Right lobe of liver (tissue), 6 donors: ENCODE measurements around the gene SCNN1A. TPM values are rescaled to one million over a fixed set of nuclear protein-coding genes. Genes with fewer than 3 reads are reported as not detected.

ENCODE experiments used
- ATAC-seq, 4 donors: fragments of 200-7000 bp; cut with Tn5 transposase; one replicate each; pipeline ENCODE4 v1.9.1; 2020; ENCODE audit warnings: mild to moderate bottlenecking in 4 of 4, moderate library complexity in 4 of 4
- DNase-seq, 3 donors: peaks; one replicate each; pipeline ENCODE4 v3.0.0-alpha.2; 2020
- H3K27ac ChIP-seq, 3 donors: fragments of 200-600 bp; one replicate each; pipeline ENCODE4 v1.8.0; 2022
- H3K27me3 ChIP-seq, 2 donors: fragments of 200-600 bp; one replicate each; pipeline ENCODE4 v1.8.0; 2022
- H3K36me3 ChIP-seq, 4 donors: fragments of 200-600 bp; sonication (generic) in 1 of 4; one replicate each; pipeline versions ENCODE4 v1.5.1 to v1.8.0; 2017 to 2022; ENCODE audit warnings: control low read depth in 1 of 4
- H3K4me1 ChIP-seq, 4 donors: fragments of 200-600 bp; sonication (generic) in 1 of 4; one replicate each; pipeline versions ENCODE4 v1.5.1 to v1.8.0; 2017 to 2022; ENCODE audit warnings: control low read depth in 1 of 4
- H3K4me3 ChIP-seq, 3 donors: fragments of 200-600 bp; one replicate each; pipeline ENCODE4 v1.8.0; 2022
- H3K9me3 ChIP-seq, 4 donors: fragments of 200-600 bp; sonication (generic) in 1 of 4; one replicate each; pipeline versions ENCODE4 v1.5.1 to v1.8.0; 2017 to 2022; ENCODE audit warnings: control low read depth in 1 of 4
- POLR2A ChIP-seq: fragments of 450-650 bp; IDR thresholded peaks from one replicate; pipeline ENCODE4 v1.6.1; 2017; ENCODE audit warnings: antibody characterized with exemption, mild to moderate bottlenecking
- WGBS: methylation state at CpG from one replicate; pipeline ENCODE4 v1.1.6; 2018; ENCODE audit warnings: low coverage, low lambda C conversion rate; ENCODE audit not compliant: insufficient coverage; ENCODE audit errors: missing lambda C conversion rate; 5-methylcytosine and 5-hydroxymethylcytosine counted together
- intact Hi-C, 2 donors: fragments of 100-400 bp; cut with DNase I; formaldehyde crosslinking; loops; one replicate each; pipeline versions ENCODE4 v1.11.2 to v1.14.1; 2022
- total RNA-seq, 6 experiments: library from RNA; depleted of rRNA in 2 of 6; stranded (reverse); fragments of >200 nt in 2 of 6; fragmentation: NEBNext Ultra II Directional in 3 of 6; extraction: Animal tissue kit (Norgen Biotek cat#: 25700) in 3 of 6; gene quantifications; one replicate each; pipeline versions ENCODE4 v1.1.0 to v1.2.4, GENCODE V29; 2016 to 2023
- TF ChIP-seq, protein P1 (sequence below), 4 donors: fragments of 200-600 bp in 3 of 4; fragments of 450-650 bp in 1 of 4; IDR thresholded peaks; one replicate each; pipeline versions ENCODE4 v1.5.1 to v1.8.0; 2016 to 2022; ENCODE audit warnings: antibody characterized with exemption in 4 of 4, mild to moderate bottlenecking in 2 of 4
- donor health status: DM: no; HTN: yes; CAD: no.
- donor health status: DM: no; HTN: no; CAD: no.
- donor health status: DM: no; HTN: no; CAD: no.
- donor health status: DM: no; HTN: yes; CAD: no.
- donor health status: DM: no; HTN: yes; CAD: no.

Gene SCNN1A
- total RNA-seq, 6 experiments from 2014 or later = 2.1 to 9.5 (median 6.0) TPM

DNA sequence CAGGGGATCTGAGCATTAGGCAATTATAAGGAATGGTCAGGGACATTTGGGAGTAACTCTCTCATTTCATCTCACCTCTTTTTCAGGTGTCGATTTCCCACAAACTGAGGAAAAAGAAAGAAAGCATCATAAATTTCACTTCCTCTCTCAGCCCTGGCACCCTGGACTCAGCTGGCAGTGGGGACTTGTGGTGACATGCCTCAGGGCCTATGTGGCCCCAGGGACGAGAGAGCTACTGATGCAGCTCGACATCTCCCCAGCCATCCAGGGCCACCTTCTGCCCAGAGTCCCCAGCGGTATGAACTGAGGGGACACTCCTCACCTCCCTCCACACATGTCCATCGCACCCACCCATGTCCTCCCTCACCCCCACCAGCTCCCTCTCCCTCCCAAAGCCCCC is 45.2 kb downstream of the SCNN1A start:
- 53% methylated on average over 4 of the region's 5 CpGs for WGBS
- ATAC-seq = no peak
- intact Hi-C loops = loop anchor here (10.0 kb wide), 2 partner anchors 55 to 205 kb away; partner anchors contain the start of genes LTBR (in 2 of the 2) and GAPDH (in 1 of the 2)
- Histone ChIP-seq H3K27me3 (no peaks in the 10 kb centered on the region), H3K27ac (no peak overlapping the region), H3K9me3 (no peaks in the 10 kb centered on the region), H3K4me1 (peaks cover 0 to 50% (median 24%) of the 10 kb centered on the region in 4 donors), H3K4me3 (no peak overlapping the region), H3K36me3 (peaks cover 0 to 76% (median 51%) of the 10 kb centered on the region in 4 donors)
- DNase-seq = no peak
- no peak for TF ChIP-seq POLR2A
- TF ChIP-seq, protein P1, sequence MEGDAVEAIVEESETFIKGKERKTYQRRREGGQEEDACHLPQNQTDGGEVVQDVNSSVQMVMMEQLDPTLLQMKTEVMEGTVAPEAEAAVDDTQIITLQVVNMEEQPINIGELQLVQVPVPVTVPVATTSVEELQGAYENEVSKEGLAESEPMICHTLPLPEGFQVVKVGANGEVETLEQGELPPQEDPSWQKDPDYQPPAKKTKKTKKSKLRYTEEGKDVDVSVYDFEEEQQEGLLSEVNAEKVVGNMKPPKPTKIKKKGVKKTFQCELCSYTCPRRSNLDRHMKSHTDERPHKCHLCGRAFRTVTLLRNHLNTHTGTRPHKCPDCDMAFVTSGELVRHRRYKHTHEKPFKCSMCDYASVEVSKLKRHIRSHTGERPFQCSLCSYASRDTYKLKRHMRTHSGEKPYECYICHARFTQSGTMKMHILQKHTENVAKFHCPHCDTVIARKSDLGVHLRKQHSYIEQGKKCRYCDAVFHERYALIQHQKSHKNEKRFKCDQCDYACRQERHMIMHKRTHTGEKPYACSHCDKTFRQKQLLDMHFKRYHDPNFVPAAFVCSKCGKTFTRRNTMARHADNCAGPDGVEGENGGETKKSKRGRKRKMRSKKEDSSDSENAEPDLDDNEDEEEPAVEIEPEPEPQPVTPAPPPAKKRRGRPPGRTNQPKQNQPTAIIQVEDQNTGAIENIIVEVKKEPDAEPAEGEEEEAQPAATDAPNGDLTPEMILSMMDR (IDR thresholded peaks at IDR 0.05) = no peak

DNA sequence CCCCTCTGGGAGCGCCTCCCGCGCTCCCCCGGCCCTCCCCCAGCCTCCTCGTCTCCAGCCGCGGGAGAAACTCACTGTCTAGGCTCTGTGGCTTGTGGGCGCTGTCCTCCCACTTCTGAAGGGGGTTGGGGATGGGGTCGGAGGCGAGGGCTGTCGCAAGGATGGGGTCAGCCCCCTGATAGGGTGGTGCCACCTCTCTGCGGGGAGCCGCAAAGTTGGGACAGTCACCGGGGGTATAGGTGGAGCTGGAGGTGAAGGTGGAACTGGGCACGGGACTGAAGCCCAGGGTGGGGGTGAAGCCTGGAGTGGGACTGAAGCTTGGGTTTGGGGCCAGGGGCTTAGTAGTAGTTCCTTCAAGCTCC is 45.7 kb downstream of the SCNN1A start:
- intact Hi-C loops = loop anchor here (10.0 kb wide), 3 partner anchors 55 to 205 kb away; partner anchors contain the start of genes LTBR (in 2 of the 2), GAPDH (in 1 of the 2) and TAPBPL (in 1 of the 2)

DNA sequence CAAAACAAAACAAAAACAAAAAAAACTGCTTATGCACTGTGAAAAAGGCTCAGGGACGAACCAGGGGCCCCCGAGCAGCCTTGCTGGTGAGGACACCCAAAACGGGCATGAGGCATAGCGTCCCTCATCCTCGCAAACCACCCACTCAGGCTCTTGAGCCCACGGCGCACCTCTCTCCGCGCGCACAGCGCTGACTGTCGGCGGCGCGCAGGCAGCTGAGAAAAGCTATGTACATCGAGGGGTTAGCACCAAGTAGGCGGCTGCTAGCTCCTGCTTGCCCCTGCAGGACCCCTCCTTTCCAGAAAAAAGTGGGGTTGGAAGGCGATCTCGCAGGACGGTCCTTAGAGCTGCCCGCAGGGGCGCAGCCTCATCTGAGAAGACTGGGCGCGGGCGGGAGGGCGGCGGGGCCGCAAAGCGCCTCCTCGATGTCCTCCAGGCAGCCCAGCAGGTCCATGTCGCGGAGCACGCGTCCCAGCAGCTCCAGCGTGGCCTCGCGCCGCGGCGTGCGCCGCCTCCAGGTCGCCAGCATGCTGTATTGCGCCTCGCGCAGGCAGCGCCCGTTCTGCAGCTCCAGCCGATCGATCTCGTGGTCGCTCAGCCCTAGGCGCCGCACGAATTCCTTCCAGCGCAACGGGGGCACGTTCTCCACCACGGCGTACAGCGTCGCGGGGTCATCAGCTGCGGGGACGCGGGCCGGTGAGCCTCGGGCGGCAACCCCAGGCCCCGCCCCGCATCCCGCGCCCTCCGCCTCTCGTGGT is 46.2 kb downstream of the SCNN1A start:
- ATAC-seq = no peak
- no peak for DNase-seq
- H3K4me1 ChIP-seq = peaks cover 3 to 47% (median 20%) of the 10 kb centered on the region in 4 donors
- no peak overlapping the region for H3K27ac ChIP-seq
- peaks cover 0 to 71% (median 50%) of the 10 kb centered on the region in 4 donors for H3K36me3 ChIP-seq
- H3K9me3 ChIP-seq = no peaks in the 10 kb centered on the region
- intact Hi-C loops = loop anchor here in 1 of 2 donors (10.0 kb wide), 1 partner anchor 126 kb away; the partner anchor contains the start of gene TAPBPL
- no peaks in the 10 kb centered on the region for H3K27me3 ChIP-seq
- TF ChIP-seq, protein P1 (IDR thresholded peaks at IDR 0.05) = no peak
- no peak for TF ChIP-seq POLR2A
- WGBS = 74% methylated on average over 11 of the region's 75 CpGs
- H3K4me3 ChIP-seq = no peak overlapping the region

More for the DNA sequence above, 45.7 kb downstream of the SCNN1A start:
- Histone ChIP-seq H3K36me3 (peaks cover 0 to 76% (median 51%) of the 10 kb centered on the region in 4 donors), H3K4me3 (no peak overlapping the region), H3K27ac (no peak overlapping the region), H3K27me3 (no peaks in the 10 kb centered on the region), H3K4me1 (peaks cover under 1 to 49% (median 22%) of the 10 kb centered on the region in 4 donors), H3K9me3 (no peaks in the 10 kb centered on the region)
- no peak for ATAC-seq
- peak in 1 of 3 donors; percentile 47 for DNase-seq
- no peak for TF ChIP-seq POLR2A
- TF ChIP-seq, protein P1 (IDR thresholded peaks at IDR 0.05) = no peak
- 77% methylated on average over 4 of the region's 15 CpGs for WGBS

DNA sequence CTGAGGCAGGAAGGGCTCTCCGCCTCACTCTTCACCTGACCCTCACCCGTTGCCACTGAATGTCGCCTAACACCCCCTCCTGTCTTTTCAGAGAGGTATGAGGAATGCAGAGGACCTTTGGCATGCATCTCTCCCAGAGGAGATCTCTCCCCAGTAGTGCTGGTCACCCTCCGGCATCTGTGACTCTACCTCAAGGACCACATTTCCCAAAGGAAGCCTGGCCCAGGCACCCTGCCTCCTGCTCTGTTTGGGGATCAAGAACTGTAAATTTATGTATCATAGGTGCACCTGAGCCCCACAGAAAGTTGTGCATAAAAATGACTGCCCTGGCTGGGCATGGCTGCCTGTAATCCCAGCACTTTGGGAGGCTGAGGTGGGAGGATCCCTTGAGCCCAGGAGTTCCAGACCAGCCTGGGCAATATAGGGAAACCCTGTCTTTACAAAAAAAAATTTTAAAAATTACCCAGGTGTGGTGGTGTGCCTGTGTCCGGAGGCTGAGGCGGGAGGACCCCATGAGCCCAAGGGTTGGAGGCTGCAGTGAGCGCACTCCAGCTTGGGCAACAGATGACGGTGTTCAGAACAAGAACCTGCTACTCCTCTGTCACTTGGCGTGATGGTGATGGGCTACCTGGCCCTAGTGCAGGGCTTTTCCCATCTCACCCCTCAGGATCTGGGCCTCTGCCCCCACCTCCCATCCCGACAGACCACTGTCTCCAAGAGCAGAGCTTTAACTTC is 47.2 kb downstream of the SCNN1A start:
- intact Hi-C loops = loop anchor here in 1 of 2 donors (10.0 kb wide), 1 partner anchor 127 kb away; the partner anchor contains the start of gene TAPBPL
- TF ChIP-seq, protein P1 (IDR thresholded peaks at IDR 0.05) = no peak
- TF ChIP-seq POLR2A = no peak
- ATAC-seq = no peak
- WGBS = 79% methylated on average over 9 of the region's 10 CpGs
- Histone ChIP-seq H3K36me3 (peaks cover 0 to 62% (median 45%) of the 10 kb centered on the region in 4 donors), H3K27me3 (no peaks in the 10 kb centered on the region), H3K27ac (no peak overlapping the region), H3K9me3 (no peaks in the 10 kb centered on the region), H3K4me3 (no peak overlapping the region), H3K4me1 (peaks cover 3 to 44% (median 22%) of the 10 kb centered on the region in 4 donors)
- DNase-seq = no peak
